ENCODE data around the gene ANKS1B.
"Not testable (repeated sequence)": the region's sequence is repeated elsewhere in the genome, so short reads cannot be mapped to it uniquely, and the experiment has no call there.

The ANKS1B gene

DNA sequence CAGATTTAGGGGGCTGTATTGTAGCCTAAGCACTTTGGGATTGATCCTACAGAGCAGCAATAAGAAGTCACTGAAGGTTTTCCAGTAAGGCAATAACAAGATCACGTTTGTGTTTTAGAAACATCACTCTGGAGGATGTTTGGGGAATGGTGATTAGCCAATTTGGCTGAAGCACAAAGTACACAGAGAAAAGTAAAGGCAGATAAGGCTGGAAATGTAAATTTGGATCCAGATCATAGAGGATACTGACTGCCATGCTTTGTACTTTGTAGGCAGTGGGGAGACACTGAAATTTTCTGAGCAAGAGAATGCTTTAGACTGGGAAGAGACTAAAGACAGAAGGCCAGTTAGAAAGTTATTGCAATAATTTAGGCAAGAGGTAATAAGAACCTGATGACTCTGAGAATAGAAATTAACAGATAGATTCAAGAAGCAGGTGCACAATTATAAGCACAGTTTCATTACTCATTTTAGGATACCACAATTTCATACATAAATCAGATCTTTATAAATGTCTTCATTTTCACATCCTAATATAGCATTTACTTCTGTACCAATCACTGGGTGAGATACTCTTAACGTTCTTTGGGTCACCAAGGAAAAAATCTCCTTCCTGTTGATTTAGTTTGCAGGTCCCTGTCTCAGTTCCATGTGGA lies 651.7 kb downstream of the ANKS1B start:
- no peak overlapping the region for H3K4me3 ChIP-seq (ENCODE audit: low read depth, low read length)
- TF ChIP-seq, protein P1, sequence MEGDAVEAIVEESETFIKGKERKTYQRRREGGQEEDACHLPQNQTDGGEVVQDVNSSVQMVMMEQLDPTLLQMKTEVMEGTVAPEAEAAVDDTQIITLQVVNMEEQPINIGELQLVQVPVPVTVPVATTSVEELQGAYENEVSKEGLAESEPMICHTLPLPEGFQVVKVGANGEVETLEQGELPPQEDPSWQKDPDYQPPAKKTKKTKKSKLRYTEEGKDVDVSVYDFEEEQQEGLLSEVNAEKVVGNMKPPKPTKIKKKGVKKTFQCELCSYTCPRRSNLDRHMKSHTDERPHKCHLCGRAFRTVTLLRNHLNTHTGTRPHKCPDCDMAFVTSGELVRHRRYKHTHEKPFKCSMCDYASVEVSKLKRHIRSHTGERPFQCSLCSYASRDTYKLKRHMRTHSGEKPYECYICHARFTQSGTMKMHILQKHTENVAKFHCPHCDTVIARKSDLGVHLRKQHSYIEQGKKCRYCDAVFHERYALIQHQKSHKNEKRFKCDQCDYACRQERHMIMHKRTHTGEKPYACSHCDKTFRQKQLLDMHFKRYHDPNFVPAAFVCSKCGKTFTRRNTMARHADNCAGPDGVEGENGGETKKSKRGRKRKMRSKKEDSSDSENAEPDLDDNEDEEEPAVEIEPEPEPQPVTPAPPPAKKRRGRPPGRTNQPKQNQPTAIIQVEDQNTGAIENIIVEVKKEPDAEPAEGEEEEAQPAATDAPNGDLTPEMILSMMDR (IDR thresholded peaks at IDR 0.05; ENCODE audit: insufficient read depth, low read depth, low read length, missing control alignments), result no peak
- peak; percentile 17 for DNase-seq (ENCODE audit: low read depth)

DNA sequence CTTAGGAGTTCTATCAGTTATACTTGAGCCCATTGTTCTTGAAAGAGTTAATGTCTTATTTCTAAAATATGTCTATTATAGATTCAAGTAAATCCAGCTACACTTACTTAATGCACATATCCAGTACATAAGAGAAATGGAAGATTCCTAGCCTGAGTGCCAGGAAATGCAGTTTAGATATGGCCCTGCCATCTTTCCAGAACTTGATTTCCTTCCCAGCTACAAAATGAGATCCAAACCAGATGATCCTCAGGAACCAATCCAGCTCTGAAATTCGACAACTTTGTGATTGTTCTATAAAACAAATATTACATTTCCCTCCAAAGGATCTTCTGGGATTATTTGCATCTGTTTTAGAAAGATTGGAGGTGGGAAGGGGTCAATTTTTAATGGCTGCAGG lies 654.5 kb downstream of the ANKS1B start:
- TF ChIP-seq, protein P1 (IDR thresholded peaks at IDR 0.05; ENCODE audit: insufficient read depth, low read depth, low read length, missing control alignments), result no peak
- no peak for DNase-seq (ENCODE audit: low read depth)
- no peak overlapping the region for H3K4me3 ChIP-seq (ENCODE audit: low read depth, low read length)

DNA sequence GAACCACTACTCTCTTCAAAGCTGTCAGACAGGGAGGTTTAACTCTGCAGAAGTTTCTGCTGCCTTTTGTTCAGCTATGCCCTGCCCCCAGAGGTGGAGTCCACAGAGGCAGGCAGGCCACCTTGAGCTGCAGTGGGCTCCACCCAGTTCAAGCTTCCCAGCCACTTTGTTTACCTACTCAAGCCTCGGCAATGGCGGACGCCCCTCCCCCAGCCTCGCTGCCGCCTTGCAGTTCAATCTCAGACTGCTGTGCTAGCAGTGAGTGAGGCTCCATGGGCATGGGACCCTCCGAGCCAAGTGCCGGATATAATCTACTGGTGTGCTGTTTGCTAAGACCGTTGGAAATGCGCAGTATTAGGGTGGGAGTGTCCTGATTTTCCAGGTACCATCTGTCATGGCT lies 663.5 kb downstream of the ANKS1B start:
- not testable (repeated sequence) for H3K4me3 ChIP-seq (ENCODE audit: low read depth, low read length); DNase-seq (ENCODE audit: low read depth)

DNA sequence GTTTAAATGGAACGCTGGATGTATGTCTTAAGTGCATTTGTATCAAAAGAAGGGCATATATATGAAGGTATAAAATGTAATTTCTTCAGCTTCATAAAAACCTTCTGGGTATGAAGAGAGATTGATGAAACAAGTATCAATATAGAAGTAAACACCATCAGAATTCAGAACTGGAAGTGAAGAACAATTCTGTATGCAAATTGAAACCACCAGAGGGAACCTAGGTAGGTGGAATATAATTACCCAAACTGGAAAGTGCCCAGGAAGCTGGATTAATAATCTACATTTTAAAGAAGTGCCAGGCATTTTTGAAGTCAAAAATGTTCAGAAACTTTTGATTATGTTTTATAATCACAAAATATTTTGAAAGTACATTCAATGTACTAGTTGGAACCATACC lies 673.4 kb downstream of the ANKS1B start:
- TF ChIP-seq, protein P1 (IDR thresholded peaks at IDR 0.05; ENCODE audit: insufficient read depth, low read depth, low read length, missing control alignments), result no peak
- no peak for DNase-seq (ENCODE audit: low read depth)
- no peak overlapping the region for H3K4me3 ChIP-seq (ENCODE audit: low read depth, low read length)

DNA sequence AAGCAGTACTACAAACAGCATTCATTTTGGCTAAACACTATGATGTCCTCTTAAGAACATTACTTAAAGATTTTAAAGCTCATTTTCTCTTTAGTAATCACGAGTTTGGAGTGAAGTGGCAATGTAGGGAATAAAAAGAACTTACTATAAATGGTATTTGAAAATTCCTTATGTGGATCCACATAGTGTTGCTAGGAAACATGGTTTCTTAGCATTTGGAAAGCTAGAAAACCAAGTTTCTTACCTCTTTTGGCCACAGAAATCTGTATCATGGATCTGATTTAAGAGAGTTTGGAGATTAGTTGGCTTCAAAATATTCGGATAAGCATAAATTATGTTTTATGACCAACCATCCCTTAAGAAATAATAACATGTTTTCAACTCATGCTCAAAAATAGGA lies 674.9 kb downstream of the ANKS1B start:
- DNase-seq (ENCODE audit: low read depth), result no peak
- no peak overlapping the region for H3K4me3 ChIP-seq (ENCODE audit: low read depth, low read length)
- TF ChIP-seq, protein P1 (IDR thresholded peaks at IDR 0.05; ENCODE audit: insufficient read depth, low read depth, low read length, missing control alignments), result no peak

DNA sequence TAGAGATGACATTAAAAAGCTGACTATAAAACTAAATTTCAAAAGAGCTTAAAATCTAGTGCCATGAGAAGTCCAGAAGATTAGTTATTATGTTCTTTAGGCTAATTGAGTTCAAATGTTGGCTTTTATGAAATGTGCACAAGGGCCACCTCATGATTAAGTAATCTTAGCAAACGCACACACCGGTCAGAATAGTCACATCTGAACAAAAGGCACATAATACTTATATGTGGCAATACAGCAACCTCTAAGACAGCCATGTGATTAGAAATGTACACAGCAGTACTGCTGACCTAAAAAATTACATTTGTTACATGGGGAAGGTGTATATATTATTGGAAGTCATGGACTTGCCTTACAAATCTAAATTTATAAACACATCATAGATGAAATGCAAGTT lies 681.9 kb downstream of the ANKS1B start:
- TF ChIP-seq, protein P1 (IDR thresholded peaks at IDR 0.05; ENCODE audit: insufficient read depth, low read depth, low read length, missing control alignments), result no peak
- DNase-seq (ENCODE audit: low read depth), result no peak
- no peak overlapping the region for H3K4me3 ChIP-seq (ENCODE audit: low read depth, low read length)

DNA sequence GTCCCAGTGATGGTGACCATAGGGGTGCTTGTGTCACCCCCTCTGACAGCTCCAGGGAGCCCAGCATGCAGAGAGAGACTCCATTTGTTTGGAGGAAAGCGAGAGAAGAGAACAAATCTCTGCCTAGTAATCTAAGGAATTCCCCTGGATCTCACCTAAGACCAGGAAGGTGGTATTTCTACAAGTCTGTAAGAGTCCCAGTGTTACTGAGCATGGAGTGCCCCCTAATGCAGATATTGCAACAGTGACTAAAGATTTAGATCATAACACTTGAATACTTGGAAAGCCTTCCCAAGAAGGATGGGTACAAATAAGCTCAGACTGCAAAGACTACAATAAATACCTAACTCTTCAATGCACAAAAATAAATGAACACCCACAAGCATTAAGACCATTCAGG lies 697.6 kb downstream of the ANKS1B start:
- no peak for DNase-seq (ENCODE audit: low read depth)
- TF ChIP-seq, protein P1 (IDR thresholded peaks at IDR 0.05; ENCODE audit: insufficient read depth, low read depth, low read length, missing control alignments), result no peak
- H3K4me3 ChIP-seq (ENCODE audit: low read depth, low read length), result no peak overlapping the region

Measured in GM12865 (cell line).